Measurements from ENCODE around the gene PLSCR4.
"Not testable (repeated sequence)": the region's sequence is repeated elsewhere in the genome, so short reads cannot be mapped to it uniquely, and the experiment has no call there.

The PLSCR4 gene

GRCh38 chr3:146271180-146271579, 20.3 kb upstream of the PLSCR4 start:
- no peaks in the 10 kb centered on the region for H3K36me3 ChIP-seq (ENCODE audit: insufficient read depth, low read length)
- no peak overlapping the region for H3K27ac ChIP-seq (ENCODE audit: low read depth, low read length)
- no peak overlapping the region for H3K4me3 ChIP-seq (ENCODE audit: low read length)
- H3K9ac ChIP-seq (ENCODE audit: low read depth, low read length) = no peak overlapping the region
- no peaks in the 10 kb centered on the region for H3K27me3 ChIP-seq (ENCODE audit: insufficient read depth, low read length)
- H3K9me3 ChIP-seq (ENCODE audit: insufficient read depth, low read depth, low read length) = no peaks in the 10 kb centered on the region
- H3K4me1 ChIP-seq (ENCODE audit: insufficient read depth, low read length) = peaks cover 10% of the 10 kb centered on the region

- Histone ChIP-seq H3K9ac (ENCODE audit: low read depth, low read length) (no peak overlapping the region), H3K36me3 (ENCODE audit: insufficient read depth, low read length) (no peaks in the 10 kb centered on the region), H3K27ac (ENCODE audit: low read depth, low read length) (no peak overlapping the region), H3K9me3 (ENCODE audit: insufficient read depth, low read depth, low read length) (no peaks in the 10 kb centered on the region), H3K4me3 (ENCODE audit: low read length) (no peak overlapping the region), H3K4me1 (ENCODE audit: insufficient read depth, low read length) (peaks cover 25% of the 10 kb centered on the region), H3K27me3 (ENCODE audit: insufficient read depth, low read length) (no peaks in the 10 kb centered on the region)
- WGBS = 91% methylated on average over 3 of the region's 4 CpGs
Observed at GRCh38 chr3:146269271-146269670, 18.4 kb upstream of the PLSCR4 start.

- Histone ChIP-seq H3K9ac (ENCODE audit: low read depth, low read length) (no peak overlapping the region), H3K36me3 (ENCODE audit: insufficient read depth, low read length) (no peaks in the 10 kb centered on the region), H3K9me3 (ENCODE audit: insufficient read depth, low read depth, low read length) (no peaks in the 10 kb centered on the region), H3K27ac (ENCODE audit: low read depth, low read length) (no peak overlapping the region), H3K27me3 (ENCODE audit: insufficient read depth, low read length) (no peaks in the 10 kb centered on the region), H3K4me1 (ENCODE audit: insufficient read depth, low read length) (peaks cover 26% of the 10 kb centered on the region), H3K4me3 (ENCODE audit: low read length) (no peak overlapping the region)
- WGBS = 93% methylated on average over 5 of the region's 6 CpGs
Observed at GRCh38 chr3:146268535-146269219, 17.8 kb upstream of the PLSCR4 start.

- Histone ChIP-seq H3K4me3 (ENCODE audit: low read length) (no peak overlapping the region), H3K9me3 (ENCODE audit: insufficient read depth, low read depth, low read length) (no peaks in the 10 kb centered on the region), H3K27me3 (ENCODE audit: insufficient read depth, low read length) (no peaks in the 10 kb centered on the region), H3K4me1 (ENCODE audit: insufficient read depth, low read length) (peaks cover 25% of the 10 kb centered on the region), H3K27ac (ENCODE audit: low read depth, low read length) (no peak overlapping the region), H3K9ac (ENCODE audit: low read depth, low read length) (no peak overlapping the region), H3K36me3 (ENCODE audit: insufficient read depth, low read length) (no peaks in the 10 kb centered on the region)
- no CpG with 5 or more reads among the region's 1 CpG for WGBS
Observed at GRCh38 chr3:146265720-146266119, 14.8 kb upstream of the PLSCR4 start.

GRCh38 chr3:146262371-146263110, 11.6 kb upstream of the PLSCR4 start:
- Histone ChIP-seq H3K27ac (ENCODE audit: low read depth, low read length) (no peak overlapping the region), H3K36me3 (ENCODE audit: insufficient read depth, low read length) (no peaks in the 10 kb centered on the region), H3K4me3 (ENCODE audit: low read length) (no peak overlapping the region), H3K4me1 (ENCODE audit: insufficient read depth, low read length) (peaks cover 25% of the 10 kb centered on the region), H3K27me3 (ENCODE audit: insufficient read depth, low read length) (no peaks in the 10 kb centered on the region), H3K9me3 (ENCODE audit: insufficient read depth, low read depth, low read length) (no peaks in the 10 kb centered on the region), H3K9ac (ENCODE audit: low read depth, low read length) (no peak overlapping the region)
- 67% methylated on average over 1 of the region's 2 CpGs for WGBS

GRCh38 chr3:146259880-146260589, 9.1 kb upstream of the PLSCR4 start:
- Histone ChIP-seq H3K27me3 (ENCODE audit: insufficient read depth, low read length) (no peaks in the 10 kb centered on the region), H3K9ac (ENCODE audit: low read depth, low read length) (no peak overlapping the region), H3K27ac (ENCODE audit: low read depth, low read length) (no peak overlapping the region), H3K36me3 (ENCODE audit: insufficient read depth, low read length) (no peaks in the 10 kb centered on the region), H3K4me3 (ENCODE audit: low read length) (no peak overlapping the region), H3K4me1 (ENCODE audit: insufficient read depth, low read length) (peaks cover 18% of the 10 kb centered on the region), H3K9me3 (ENCODE audit: insufficient read depth, low read depth, low read length) (no peaks in the 10 kb centered on the region; the same call in 1 of the 2 replicates)
- WGBS = 95% methylated on average over 3 of the region's 5 CpGs

- Histone ChIP-seq H3K36me3 (ENCODE audit: insufficient read depth, low read length) (no peaks in the 10 kb centered on the region), H3K27me3 (ENCODE audit: insufficient read depth, low read length) (no peaks in the 10 kb centered on the region), H3K9ac (ENCODE audit: low read depth, low read length) (no peak overlapping the region), H3K4me3 (ENCODE audit: low read length) (no peak overlapping the region), H3K27ac (ENCODE audit: low read depth, low read length) (peak overlapping the region; percentile 91), H3K9me3 (ENCODE audit: insufficient read depth, low read depth, low read length) (peaks cover 8% of the 10 kb centered on the region), H3K4me1 (ENCODE audit: insufficient read depth, low read length) (peaks cover 10% of the 10 kb centered on the region; the same call in 1 of the 2 replicates)
- 58% methylated on average over 3 of the region's 3 CpGs for WGBS
Observed at GRCh38 chr3:146256851-146257486, 6.1 kb upstream of the PLSCR4 start.

GRCh38 chr3:146252445-146252844, 1.5 kb upstream of the PLSCR4 start:
- WGBS = 89% methylated on average over 10 of the region's 10 CpGs
- not testable (repeated sequence) for H3K9ac ChIP-seq (ENCODE audit: low read depth, low read length); H3K4me3 ChIP-seq (ENCODE audit: low read length); H3K9me3 ChIP-seq (ENCODE audit: insufficient read depth, low read depth, low read length); H3K36me3 ChIP-seq (ENCODE audit: insufficient read depth, low read length); H3K27ac ChIP-seq (ENCODE audit: low read depth, low read length)
- peaks cover 17% of the 10 kb centered on the region for H3K27me3 ChIP-seq (ENCODE audit: insufficient read depth, low read length)
- H3K4me1 ChIP-seq (ENCODE audit: insufficient read depth, low read length) = peaks cover 12% of the 10 kb centered on the region

- WGBS = 83% methylated on average over 1 of the region's 1 CpG
- H3K27me3 ChIP-seq (ENCODE audit: insufficient read depth, low read length) = peaks cover 17% of the 10 kb centered on the region
- H3K27ac ChIP-seq (ENCODE audit: low read depth, low read length) = no peak overlapping the region
- H3K9ac ChIP-seq (ENCODE audit: low read depth, low read length) = no peak overlapping the region
- peaks cover 5% of the 10 kb centered on the region; the same call in 1 of the 2 replicates for H3K4me1 ChIP-seq (ENCODE audit: insufficient read depth, low read length)
- peaks cover 8% of the 10 kb centered on the region; the same call in 1 of the 2 replicates for H3K9me3 ChIP-seq (ENCODE audit: insufficient read depth, low read depth, low read length)
- peak overlapping the region; percentile 78 for H3K4me3 ChIP-seq (ENCODE audit: low read length)
- no peaks in the 10 kb centered on the region for H3K36me3 ChIP-seq (ENCODE audit: insufficient read depth, low read length)
Observed at GRCh38 chr3:146249921-146250320, 984 bp downstream of the PLSCR4 start.

GRCh38 chr3:146247911-146248310, 3.0 kb downstream of the PLSCR4 start:
- H3K9ac ChIP-seq (ENCODE audit: low read depth, low read length) = no peak overlapping the region
- no peak overlapping the region for H3K4me3 ChIP-seq (ENCODE audit: low read length)
- peaks cover 17% of the 10 kb centered on the region for H3K27me3 ChIP-seq (ENCODE audit: insufficient read depth, low read length)
- peaks cover 3% of the 10 kb centered on the region; the same call in 1 of the 2 replicates for H3K9me3 ChIP-seq (ENCODE audit: insufficient read depth, low read depth, low read length)
- WGBS = 94% methylated on average over 1 of the region's 1 CpG
- no peaks in the 10 kb centered on the region for H3K36me3 ChIP-seq (ENCODE audit: insufficient read depth, low read length)
- H3K4me1 ChIP-seq (ENCODE audit: insufficient read depth, low read length) = peaks cover 5% of the 10 kb centered on the region; the same call in 1 of the 2 replicates
- no peak overlapping the region for H3K27ac ChIP-seq (ENCODE audit: low read depth, low read length)

- Histone ChIP-seq H3K4me1 (ENCODE audit: insufficient read depth, low read length) (peaks cover 5% of the 10 kb centered on the region; the same call in 1 of the 2 replicates), H3K27me3 (ENCODE audit: insufficient read depth, low read length) (peaks cover 17% of the 10 kb centered on the region), H3K36me3 (ENCODE audit: insufficient read depth, low read length) (no peaks in the 10 kb centered on the region), H3K27ac (ENCODE audit: low read depth, low read length) (no peak overlapping the region), H3K9me3 (ENCODE audit: insufficient read depth, low read depth, low read length) (no peaks in the 10 kb centered on the region), H3K4me3 (ENCODE audit: low read length) (no peak overlapping the region), H3K9ac (ENCODE audit: low read depth, low read length) (no peak overlapping the region)
- WGBS = 91% methylated on average over 1 of the region's 2 CpGs
Observed at GRCh38 chr3:146246526-146246925, 4.4 kb downstream of the PLSCR4 start.
